K562 (cell line): Measurements from ENCODE around the gene KATNB1. TPM values are rescaled to one million over a fixed set of nuclear protein-coding genes. Genes with fewer than 3 reads are reported as not detected.

ENCODE experiments used
- ATAC-seq: fragments of 200-7000 bp; cut with Tn5 transposase; 3 replicates; pipeline ENCODE4 v1.9.1; 2020; ENCODE audit warnings: moderate library complexity
- BruUV-seq: library from RNA; stranded (reverse); fragments of 400-500 nt; replicated peaks from 2 replicates; lab custom pipeline; 2021; lab: Mats Ljungman, UMichigan
- CTCF ChIA-PET: fragments of 300-600 bp; formaldehyde crosslinking; extraction: SDS; loops from one replicate; lab custom pipeline; 2021; ENCODE audit warnings: low intra/inter-chr PET ratio; lab: Yijun Ruan, JAX
- POLR2A ChIA-PET: fragments of 300-600, 350-650 bp; sonication (Branson Sonifier 250); formaldehyde crosslinking; extraction: SDS; loops from one replicate; lab custom pipeline; 2021; ENCODE audit warnings: antibody characterized with exemption, inconsistent platforms; lab: Yijun Ruan, JAX
- DNase-seq, 4 experiments: peaks; one replicate each; pipeline versions ENCODE4 v3.0.0 to v3.0.0-alpha.2; 2011 to 2018; ENCODE audit warnings: low spot score in 3 of 4, mixed read lengths in 3 of 4; ENCODE audit errors: extremely low read depth in 1 of 4
- FAIRE-seq: peaks from 2 replicates; lab custom pipeline; 2011; peaks lifted over from hg19 to GRCh38; lab: Jason Lieb, UNC
- H2AFZ ChIP-seq: 2 replicates; pipeline ENCODE4 v1.6.0; 2011; ENCODE audit warnings: low read depth, low read length, control low read depth, inconsistent platforms
- H3K27ac ChIP-seq: fragments of 200-600 bp; 3 replicates; pipeline ENCODE4 v1.8.0; 2011; ENCODE audit warnings: low read depth, mild to moderate bottlenecking, control low read depth, inconsistent platforms, low read length, moderate library complexity, mixed read lengths; ENCODE audit errors: extremely low read depth
- H3K27me3 ChIP-seq, 2 experiments: fragments of 300-600 bp in 1 of 2; 2 replicates in 1 of 2; 3 replicates in 1 of 2; pipeline versions ENCODE4 v1.6.0 to v1.8.0; 2011; ENCODE audit warnings: inconsistent platforms in 2 of 2, low read length in 2 of 2, mild to moderate bottlenecking in 1 of 2, mixed read lengths in 1 of 2, moderate library complexity in 1 of 2; ENCODE audit not compliant: control insufficient read depth in 2 of 2, insufficient read depth in 2 of 2
- H3K36me3 ChIP-seq: fragments of 300-600 bp; 3 replicates; pipeline ENCODE4 v1.8.0; 2011; ENCODE audit warnings: mild to moderate bottlenecking, low read length, inconsistent platforms; ENCODE audit not compliant: control insufficient read depth, insufficient read depth
- H3K4me1 ChIP-seq, 2 experiments: fragments of 200-600 bp in 1 of 2; replicated peaks in 1 of 2; 2 replicates in 1 of 2; 3 replicates in 1 of 2; pipeline versions ENCODE4 v1.5.1 to v1.8.0; 2011; ENCODE audit warnings: inconsistent platforms in 2 of 2, low read length in 2 of 2, mild to moderate bottlenecking in 1 of 2, mixed read lengths in 1 of 2, moderate library complexity in 1 of 2; ENCODE audit not compliant: control insufficient read depth in 2 of 2, insufficient read depth in 2 of 2
- H3K4me2 ChIP-seq: 2 replicates; pipeline ENCODE4 v1.6.1; 2011; ENCODE audit warnings: low read length, control low read depth, inconsistent platforms, mixed read lengths; ENCODE audit not compliant: insufficient read depth
- H3K4me3 ChIP-seq: fragments of 200-600 bp; sonication (generic), shearing (Covaris generic); 2 replicates; pipeline ENCODE4 v1.5.1; 2016; ENCODE audit warnings: control low read depth, inconsistent platforms
- H3K79me2 ChIP-seq: fragments of 200-600 bp; 3 replicates; pipeline ENCODE4 v1.8.0; 2011; ENCODE audit warnings: low read length, inconsistent platforms; ENCODE audit not compliant: control insufficient read depth, insufficient read depth
- H3K9ac ChIP-seq, 2 experiments: 2 replicates each; pipeline versions ENCODE4 v1.6.0 to v1.6.1; 2011; ENCODE audit warnings: low read depth in 2 of 2, low read length in 2 of 2, control low read depth in 1 of 2, inconsistent platforms in 1 of 2, mild to moderate bottlenecking in 1 of 2, mixed read lengths in 1 of 2; ENCODE audit not compliant: insufficient read depth in 1 of 2
- H3K9me1 ChIP-seq: one replicate; pipeline ENCODE4 v1.6.0; 2011; ENCODE audit warnings: inconsistent platforms, mild to moderate bottlenecking, low read length, moderate library complexity; ENCODE audit not compliant: control insufficient read depth, insufficient read depth
- H3K9me3 ChIP-seq: replicated peaks from 2 replicates; pipeline ENCODE4 v1.5.1; 2011; ENCODE audit warnings: low read depth, low read length, inconsistent platforms; ENCODE audit not compliant: control insufficient read depth, insufficient read depth
- H4K20me1 ChIP-seq: replicated peaks from 2 replicates; pipeline ENCODE4 v1.6.1; 2011; ENCODE audit warnings: low read length, inconsistent platforms, mixed read lengths; ENCODE audit not compliant: control insufficient read depth, insufficient read depth
- CREBBP ChIP-seq: IDR thresholded peaks from one replicate; pipeline ENCODE4 v1.6.1; 2012; ENCODE audit warnings: low read depth, mild to moderate bottlenecking, control low read depth, inconsistent platforms, low read length
- CTBP1 ChIP-seq: fragments of 450-650 bp; IDR thresholded peaks from 2 replicates; pipeline ENCODE4 v1.6.1; 2016; ENCODE audit warnings: borderline replicate concordance
- IFI16 ChIP-seq: fragments of 250-450 bp; sonication (Bioruptor Pico); IDR thresholded peaks from 2 replicates; pipeline ENCODE4 v2.1.2; 2022; ENCODE audit warnings: mild to moderate bottlenecking, inconsistent platforms
- MYC ChIP-seq, 2 experiments: fragments of 250-450 bp in 1 of 2; sonication (Bioruptor Pico) in 1 of 2; IDR thresholded peaks; 2 replicates each; pipeline versions ENCODE4 v1.5.1 to v1.6.1; 2012 to 2021; ENCODE audit warnings: low read depth in 2 of 2, borderline replicate concordance in 1 of 2, improper control_type of control experiment in 1 of 2, low read length in 1 of 2, mild to moderate bottlenecking in 1 of 2, moderate library complexity in 1 of 2
- NFE2L1 ChIP-seq: fragments of 450-650 bp; IDR thresholded peaks from 2 replicates; pipeline ENCODE4 v1.6.1; 2016; ENCODE audit warnings: missing genetic modification characterization, low read depth, mild to moderate bottlenecking, missing compliant biosample characterization, moderate library complexity, borderline replicate concordance
- RNF219 ChIP-seq: fragments of 250-450 bp; sonication (Bioruptor Pico); IDR thresholded peaks from 2 replicates; pipeline ENCODE4 v1.5.0; 2022; ENCODE audit warnings: mild to moderate bottlenecking
- ZNF174 ChIP-seq: fragments of 250-450 bp; sonication (Bioruptor Pico); IDR thresholded peaks from 2 replicates; pipeline ENCODE4 v1.4.0; 2020; ENCODE audit warnings: mild to moderate bottlenecking
- ZNF3 ChIP-seq: fragments of 250-450 bp; sonication (Bioruptor Pico); IDR thresholded peaks from 2 replicates; pipeline ENCODE4 v1.5.0; 2021; ENCODE audit warnings: mild to moderate bottlenecking, moderate library complexity
- ZNF740 ChIP-seq, 3 experiments: fragments of 200-800 bp in 1 of 3; sonication (Bioruptor generic) in 1 of 3; sonication (generic) in 1 of 3; formaldehyde crosslinking in 1 of 3; IDR thresholded peaks; 2 replicates each; pipeline versions ENCODE4 v1.6.1 to v1.8.0; 2016 to 2022; ENCODE audit warnings: mild to moderate bottlenecking in 2 of 3, missing compliant biosample characterization in 2 of 3, missing genetic modification characterization in 2 of 3, missing genetic modification reagents in 1 of 3
- WGBS: fragments of 100-300 bp; shearing (Covaris generic); methylation state at CpG from one replicate; pipeline ENCODE4 v1.1.6; 2016; ENCODE audit warnings: low coverage, mixed read lengths; ENCODE audit not compliant: insufficient coverage; ENCODE audit errors: missing lambda C conversion rate; 5-methylcytosine and 5-hydroxymethylcytosine counted together
- in situ Hi-C: fragments of 300-500 bp; cut with MboI; formaldehyde crosslinking; loops from 4 replicates; pipeline ENCODE4 v1.15.0; 2018; ENCODE audit warnings: inconsistent platforms, mixed read lengths
- intact Hi-C: fragments of 100-400 bp; cut with micrococcal nuclease; formaldehyde crosslinking; loops from 2 replicates; pipeline ENCODE4 v1.14.2; 2022
- polyA plus RNA-seq, 8 experiments: library from polyadenylated mRNA; depleted of rRNA in 4 of 8; stranded (reverse) in 5 of 8; unstranded in 3 of 8; fragments of >200 nt; fragmentation: Nextera tagmentation in 2 of 8; fragmentation: Illumina TruSeq in 1 of 8; extraction: Ambion mirVana in 2 of 8; extraction: Trizol in 1 of 8; gene quantifications; 2 replicates each; pipeline versions ENCODE4 v1.2.1 to v1.2.3, GENCODE V29; 2011 to 2014; ENCODE audit warnings: inconsistent platforms in 1 of 8, missing spikeins in 1 of 8
- total RNA-seq, 7 experiments: library from RNA; depleted of rRNA in 6 of 7; stranded (reverse); fragments of >200 nt in 6 of 7; fragmentation: Illumina TruSeq in 2 of 7; extraction: Trizol in 2 of 7; gene quantifications; 2 replicates each; pipeline versions ENCODE4 v1.2.1 to v1.2.3, GENCODE V29; 2011 to 2021; ENCODE audit warnings: low replicate concordance in 1 of 7
- TF ChIP-seq, protein P1 (sequence below): fragments of 250-450 bp; sonication (Bioruptor Pico); IDR thresholded peaks from 2 replicates; pipeline ENCODE4 v1.8.0; 2021; ENCODE audit warnings: moderate library complexity, mild to moderate bottlenecking, inconsistent platforms
- TF ChIP-seq, protein P2 (sequence below): sonication (generic); formaldehyde crosslinking; IDR thresholded peaks from 2 replicates; pipeline ENCODE4 v1.4.0; 2020; ENCODE audit warnings: mild to moderate bottlenecking, missing genetic modification reagents

The KATNB1 gene
- total and polyA plus RNA-seq, 9 of the 15 experiments (the other 6 are each of a cell fraction or from before 2014, with no cell fraction given), result 1.2 to 52.6 (median 21.9) TPM

- peak; percentile 53 to 75 (median 54) for DNase-seq
- Histone ChIP-seq H3K27ac (peak overlapping the region; percentile 77), H3K4me3 (peak overlapping the region; percentile 67), H4K20me1 (no peaks in the 10 kb centered on the region), H3K79me2 (peaks cover 17% of the 10 kb centered on the region), H3K4me1 (peaks cover 10 to 44% of the 10 kb centered on the region in 2 experiments; a peak in 3 of 5 replicates), H3K36me3 (peaks cover 17% of the 10 kb centered on the region; the same call in 1 of the 3 replicates), H3K9me1 (no peaks in the 10 kb centered on the region), H2AFZ (peak overlapping the region; percentile 84), H3K27me3 (no peaks in the 10 kb centered on the region), H3K9me3 (0 out of 2 replicates have a peak, but pooled peaks cover 3% of the 10 kb centered on the region), H3K4me2 (peak overlapping the region; percentile 88), H3K9ac (peak overlapping the region; percentile 89)
- POLR2A ChIA-PET, result interaction anchor here (0.6 to 3.3 kb wide), 17 partner anchors 9 to 189 kb away, joined by 3 to 12 read pairs (median 3); partner anchors contain the start of gene DRC7
- CTCF ChIA-PET, result interaction anchor here (0.7 to 3.6 kb wide), 3 partner anchors 76 to 436 kb away, joined by 3 to 19 read pairs (median 9); no protein-coding TSS in a partner anchor
- FAIRE-seq, result peak; percentile 88
- WGBS, result 12% methylated on average over 23 of the region's 23 CpGs
- in situ Hi-C loops, result no loop called here
- no TSS peak for BruUV-seq
- ATAC-seq, result peak; percentile 26
- intact Hi-C loops, result loop anchor here (5.0 to 10.0 kb wide), 3 partner anchors 44 to 268 kb away; partner anchors contain the start of genes DRC7, USB1 and ZNF319
- TF ChIP-seq CREBBP (no peak), ZNF740 (CRISPR knock-in tag; IDR thresholded peaks at IDR 0.05) (peak; percentile 73; the same call in 1 of the 2 replicates), ZNF740 (tag; IDR thresholded peaks at IDR 0.05) (no peak), ZNF3 (CRISPR knock-in tag) (no peak), IFI16 (no peak), ZNF174 (no peak), MYC (IDR thresholded peaks at IDR 0.05; ENCODE audit: low read depth, low read length) (peak; percentile 84), MYC (CRISPR knock-in tag; IDR thresholded peaks at IDR 0.05; ENCODE audit: borderline replicate concordance, low read depth) (no peak), RNF219 (CRISPR knock-in tag) (no peak), NFE2L1 (tag) (no peak), CTBP1 (no peak; the same call in 1 of the 2 replicates)
- TF ChIP-seq, protein P1, sequence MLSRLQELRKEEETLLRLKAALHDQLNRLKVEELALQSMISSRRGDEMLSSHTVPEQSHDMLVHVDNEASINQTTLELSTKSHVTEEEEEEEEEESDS (CRISPR knock-in tag), result no peak
- TF ChIP-seq, protein P2, sequence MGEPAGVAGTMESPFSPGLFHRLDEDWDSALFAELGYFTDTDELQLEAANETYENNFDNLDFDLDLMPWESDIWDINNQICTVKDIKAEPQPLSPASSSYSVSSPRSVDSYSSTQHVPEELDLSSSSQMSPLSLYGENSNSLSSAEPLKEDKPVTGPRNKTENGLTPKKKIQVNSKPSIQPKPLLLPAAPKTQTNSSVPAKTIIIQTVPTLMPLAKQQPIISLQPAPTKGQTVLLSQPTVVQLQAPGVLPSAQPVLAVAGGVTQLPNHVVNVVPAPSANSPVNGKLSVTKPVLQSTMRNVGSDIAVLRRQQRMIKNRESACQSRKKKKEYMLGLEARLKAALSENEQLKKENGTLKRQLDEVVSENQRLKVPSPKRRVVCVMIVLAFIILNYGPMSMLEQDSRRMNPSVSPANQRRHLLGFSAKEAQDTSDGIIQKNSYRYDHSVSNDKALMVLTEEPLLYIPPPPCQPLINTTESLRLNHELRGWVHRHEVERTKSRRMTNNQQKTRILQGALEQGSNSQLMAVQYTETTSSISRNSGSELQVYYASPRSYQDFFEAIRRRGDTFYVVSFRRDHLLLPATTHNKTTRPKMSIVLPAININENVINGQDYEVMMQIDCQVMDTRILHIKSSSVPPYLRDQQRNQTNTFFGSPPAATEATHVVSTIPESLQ, result no peak
These were observed 1.1 kb downstream of the KATNB1 start for GRCh38 chr16:57736419-57737351.
